Naive B cell (primary cell): ENCODE measurements around the gene P2RX1. TPM values are rescaled to one million over a fixed set of nuclear protein-coding genes. Genes with fewer than 3 reads are reported as not detected.

Experiments
- ATAC-seq, 2 donors: fragments of 150-1000 bp; cut with Tn5 transposase; 2 replicates each; pipeline ENCODE4 v1.10.0; 2021; ENCODE audit warnings: low read depth in 2 of 2, mild to moderate bottlenecking in 2 of 2, moderate library complexity in 2 of 2
- DNase-seq: peaks from one replicate; pipeline ENCODE4 v3.0.0; 2022
- H3K27ac Mint-ChIP-seq, 6 donors: one replicate each; pipeline ENCODE4 v1.8.0; 2020 to 2022; ENCODE audit warnings: mild to moderate bottlenecking in 6 of 6, mixed read lengths in 6 of 6, moderate library complexity in 5 of 6, inconsistent platforms in 2 of 6
- H3K27me3 Mint-ChIP-seq, 3 donors: one replicate each; pipeline ENCODE4 v1.8.0; 2021 to 2022; ENCODE audit warnings: mixed read lengths in 3 of 3, mild to moderate bottlenecking in 1 of 3
- H3K36me3 Mint-ChIP-seq, 2 donors: one replicate each; pipeline ENCODE4 v1.8.0; 2020 to 2022; ENCODE audit warnings: mixed read lengths in 2 of 2, inconsistent platforms in 1 of 2, mild to moderate bottlenecking in 1 of 2
- H3K4me1 Mint-ChIP-seq, 3 donors: one replicate each; pipeline ENCODE4 v1.8.0; 2020 to 2022; ENCODE audit warnings: mixed read lengths in 3 of 3, inconsistent platforms in 1 of 3, mild to moderate bottlenecking in 1 of 3, moderate library complexity in 1 of 3
- H3K4me3 Mint-ChIP-seq, 8 donors: one replicate each; pipeline ENCODE4 v1.8.0; 2020 to 2022; ENCODE audit warnings: mild to moderate bottlenecking in 8 of 8, mixed read lengths in 8 of 8, moderate library complexity in 8 of 8, inconsistent platforms in 2 of 8
- H3K9me3 Mint-ChIP-seq, 7 donors: one replicate each; pipeline ENCODE4 v1.8.0; 2020 to 2022; ENCODE audit warnings: mixed read lengths in 7 of 7, mild to moderate bottlenecking in 5 of 7, inconsistent platforms in 2 of 7, moderate library complexity in 1 of 7
- polyA plus RNA-seq, 6 donors: library from polyadenylated mRNA; unstranded; fragments of 300-500 nt; fragmentation: Illumina TruSeq; gene quantifications; one replicate each; pipeline ENCODE4 v1.2.3, GENCODE V29; 2021; ENCODE audit warnings: low read depth in 6 of 6

Gene P2RX1
- polyA plus RNA-seq, 6 donors from 2014 or later, result 2.3 to 20.2 (median 15.1) TPM

DNA sequence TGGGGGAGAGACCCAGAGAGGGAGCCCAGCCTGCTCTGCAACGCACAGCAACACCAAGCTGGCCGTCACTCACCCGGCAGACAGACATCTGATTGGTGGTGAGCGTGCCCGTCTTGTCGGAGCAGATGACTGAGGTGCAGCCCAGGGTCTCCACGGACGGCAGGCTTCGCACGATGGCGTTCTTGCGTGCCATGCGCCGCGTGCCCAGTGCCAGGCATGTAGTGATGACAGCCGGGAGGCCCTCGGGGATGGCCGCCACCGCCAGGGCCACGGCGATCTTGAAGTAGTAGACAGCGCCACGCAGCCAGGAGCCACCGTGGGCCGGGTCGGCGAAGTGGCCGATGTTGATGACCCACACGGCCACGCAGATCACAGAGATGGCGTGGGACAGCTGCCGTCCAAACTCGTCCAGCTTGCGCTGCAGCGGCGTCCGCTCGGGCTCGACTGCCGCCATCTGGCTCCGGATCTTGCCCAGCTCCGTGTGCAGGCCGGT lies 31.1 kb upstream of the P2RX1 start:
- H3K36me3 Mint-ChIP-seq, result peaks cover 4 to 23% of the 10 kb centered on the region in 2 donors

GRCh38 chr17:3946711-3947235 lies 30.5 kb upstream of the P2RX1 start:
- Mint-ChIP-seq H3K4me1 (peaks cover 0 to 15% (median 10%) of the 10 kb centered on the region in 3 donors), H3K36me3 (peaks cover 4 to 23% of the 10 kb centered on the region in 2 donors), H3K27me3 (no peaks in the 10 kb centered on the region), H3K4me3 (no peak overlapping the region), H3K27ac (peak overlapping the region in 2 of 6 donors; percentile 6 to 54), H3K9me3 (peaks cover 0 to 1% (median 0%) of the 10 kb centered on the region in 7 donors)
- ATAC-seq, result no peak
- no peak for DNase-seq

More for the DNA sequence above, 31.1 kb upstream of the P2RX1 start:
- peaks cover 0 to 1% (median 0%) of the 10 kb centered on the region in 7 donors for H3K9me3 Mint-ChIP-seq
- peaks cover 0 to 15% (median 13%) of the 10 kb centered on the region in 3 donors for H3K4me1 Mint-ChIP-seq
- H3K27me3 Mint-ChIP-seq, result no peaks in the 10 kb centered on the region
- no peak overlapping the region for H3K4me3 Mint-ChIP-seq
- ATAC-seq (no peak), DNase-seq (no peak)
- peak overlapping the region in 2 of 6 donors; percentile 50 to 53 for H3K27ac Mint-ChIP-seq

DNA sequence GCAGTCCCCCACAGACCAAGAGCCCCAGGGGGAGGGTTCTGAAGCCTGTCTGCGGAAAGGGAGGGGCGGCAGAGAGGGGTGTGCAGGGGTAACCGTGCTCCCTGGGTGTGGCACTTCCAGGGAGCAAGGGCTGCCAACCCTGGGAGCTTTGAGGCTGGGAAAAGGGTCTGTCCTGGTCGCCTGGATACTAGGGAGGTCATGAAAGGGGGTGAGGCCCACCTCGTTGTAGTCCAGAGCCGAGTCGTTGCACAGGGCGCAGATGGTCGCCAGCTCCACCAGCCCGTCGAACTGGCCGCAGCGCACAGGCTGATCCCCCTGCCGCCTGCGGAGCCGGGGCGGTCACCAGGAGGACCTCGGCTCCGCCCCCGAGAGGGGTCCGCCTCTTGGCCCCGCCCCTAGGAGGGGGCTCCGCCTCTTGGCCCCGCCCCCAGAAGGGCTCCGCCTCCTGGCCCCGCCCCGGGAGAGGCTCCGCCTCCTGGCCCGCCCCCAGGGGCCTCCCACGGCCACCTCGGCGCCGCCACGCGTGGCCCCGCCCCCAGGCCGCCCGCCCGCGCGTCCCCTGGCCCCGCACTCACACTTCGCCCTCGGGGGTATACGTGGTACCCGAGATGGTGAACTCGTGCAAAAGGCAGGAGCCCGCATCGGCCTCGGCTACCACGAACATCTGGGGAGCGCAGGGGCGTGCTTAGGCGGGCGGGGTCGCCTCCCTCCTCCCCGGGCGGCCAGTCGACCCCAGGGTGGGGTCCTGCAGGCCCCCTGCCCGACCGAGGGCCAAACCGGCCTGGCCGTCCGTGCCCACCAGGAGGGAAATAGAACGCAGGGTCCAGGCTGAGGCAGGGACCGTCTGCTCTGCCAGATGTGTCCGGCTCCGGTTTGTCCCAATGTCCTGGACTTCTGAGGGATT lies 28.5 kb upstream of the P2RX1 start:
- Mint-ChIP-seq H3K27ac (peak overlapping the region in 2 of 6 donors; percentile 32 to 52), H3K36me3 (peaks cover 9 to 23% of the 10 kb centered on the region in 2 donors), H3K4me3 (no peak overlapping the region), H3K9me3 (peaks cover 0 to 1% (median 0%) of the 10 kb centered on the region in 7 donors), H3K4me1 (peaks cover 0 to 15% (median 10%) of the 10 kb centered on the region in 3 donors), H3K27me3 (no peaks in the 10 kb centered on the region)
- DNase-seq (peak; percentile 47), ATAC-seq (peak; percentile 87)

DNA sequence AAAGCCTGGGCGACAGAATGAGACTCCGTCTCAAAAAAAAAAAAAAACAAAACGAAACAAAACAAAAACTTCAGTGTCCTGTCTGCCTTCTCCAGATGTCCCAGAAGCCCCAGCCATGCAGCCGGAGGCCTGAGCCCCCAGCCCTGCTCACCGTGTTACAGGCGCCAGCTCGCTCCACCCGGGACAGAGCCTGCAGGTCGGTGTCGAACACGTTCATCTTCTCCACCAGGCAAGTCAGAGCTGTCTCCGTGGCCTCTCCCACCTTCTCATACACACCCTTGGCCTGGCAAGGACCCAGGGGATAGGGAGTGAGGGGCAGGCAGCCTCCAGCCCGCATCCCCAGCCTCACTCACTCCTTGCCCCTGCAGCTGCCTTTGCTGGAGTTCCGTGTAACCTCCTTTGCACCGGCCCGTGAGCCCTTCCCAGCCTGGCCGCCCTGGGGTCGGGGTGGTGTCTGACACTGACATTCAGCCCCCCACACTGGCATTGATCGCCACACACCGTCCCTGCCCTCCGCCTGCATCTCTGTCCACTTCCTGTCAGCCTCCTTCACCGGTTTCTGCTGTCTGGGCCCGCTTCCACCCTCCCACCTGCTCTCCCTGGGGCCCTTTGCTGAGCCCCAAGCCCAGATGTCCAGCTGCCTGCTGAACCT lies 27.1 kb upstream of the P2RX1 start:
- H3K4me3 Mint-ChIP-seq, result no peak overlapping the region
- peaks cover 11 to 23% of the 10 kb centered on the region in 2 donors for H3K36me3 Mint-ChIP-seq
- H3K9me3 Mint-ChIP-seq, result peaks cover 0 to 1% (median 0%) of the 10 kb centered on the region in 7 donors

DNA sequence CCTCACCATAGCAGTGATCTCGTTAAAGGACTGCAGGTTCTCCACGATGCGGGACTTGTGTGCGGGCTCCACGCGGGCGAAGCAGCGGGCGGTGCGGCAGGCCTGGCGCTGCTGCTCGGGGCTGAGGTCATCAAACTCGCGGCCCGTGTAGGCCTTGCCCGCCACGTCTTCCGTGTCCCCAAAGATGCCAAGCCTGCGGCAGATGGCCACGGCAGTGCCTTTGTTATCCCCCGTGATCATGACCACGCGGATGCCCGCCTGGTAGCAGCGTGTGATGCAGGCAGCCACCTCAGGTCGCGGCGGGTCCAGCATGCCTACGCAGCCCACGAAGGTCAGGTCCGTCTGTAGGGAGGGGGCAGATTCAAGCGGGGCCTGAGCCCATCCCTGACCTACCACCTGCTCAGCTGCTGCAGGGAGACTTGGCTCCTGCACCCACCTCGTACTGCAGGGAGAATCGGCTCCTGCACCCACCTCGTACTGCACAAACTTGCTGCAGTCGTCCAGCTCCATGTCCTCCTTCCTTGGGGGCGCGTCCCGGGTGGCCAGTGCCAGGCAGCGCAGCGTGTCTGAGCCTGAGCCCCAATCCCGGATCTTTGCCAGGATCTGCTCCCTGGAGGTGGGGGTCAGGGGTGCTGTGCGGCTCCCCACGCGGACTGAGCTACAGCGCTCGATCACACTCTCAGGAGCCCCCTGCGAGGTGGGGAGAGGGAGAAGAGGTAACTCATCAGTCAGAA lies 24.9 kb upstream of the P2RX1 start:
- ATAC-seq (no peak), DNase-seq (no peak)
- H3K27ac Mint-ChIP-seq, result no peak overlapping the region
- peaks cover 2 to 21% (median 20%) of the 10 kb centered on the region in 3 donors for H3K4me1 Mint-ChIP-seq
- peaks cover 0 to 1% (median 0%) of the 10 kb centered on the region in 7 donors for H3K9me3 Mint-ChIP-seq
- no peak overlapping the region for H3K4me3 Mint-ChIP-seq
- H3K36me3 Mint-ChIP-seq, result peaks cover 12 to 36% of the 10 kb centered on the region in 2 donors
- H3K27me3 Mint-ChIP-seq, result no peaks in the 10 kb centered on the region

More for the DNA sequence above, 27.1 kb upstream of the P2RX1 start:
- DNase-seq (no peak), ATAC-seq (no peak)
- Mint-ChIP-seq H3K27ac (peak overlapping the region in 3 of 6 donors; percentile 52 to 89 (median 70)), H3K4me1 (peaks cover 0 to 10% (median 9%) of the 10 kb centered on the region in 3 donors), H3K27me3 (no peaks in the 10 kb centered on the region)

DNA sequence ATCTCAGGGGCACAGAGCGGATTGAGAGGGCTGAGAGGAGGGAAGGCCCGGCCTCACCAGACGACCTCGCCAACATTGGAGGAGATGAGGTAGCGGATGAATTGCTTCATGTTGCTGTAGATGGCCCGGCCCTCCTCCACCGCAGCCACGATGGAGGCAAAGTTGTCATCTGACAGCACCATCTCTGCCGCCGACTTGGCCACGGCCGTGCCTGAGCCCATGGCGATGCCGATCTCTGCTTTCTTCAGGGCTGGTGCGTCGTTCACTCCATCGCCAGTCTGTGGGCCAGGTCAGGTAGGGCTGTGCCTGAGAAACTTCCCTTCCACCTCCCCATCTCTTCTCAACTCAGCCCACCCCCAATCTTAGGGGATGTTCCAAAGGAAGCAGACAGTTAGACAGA lies 21.1 kb upstream of the P2RX1 start:
- H3K4me1 Mint-ChIP-seq, result peaks cover 2 to 12% (median 10%) of the 10 kb centered on the region in 3 donors
- no peak for ATAC-seq
- no peak for DNase-seq
- H3K9me3 Mint-ChIP-seq, result no peaks in the 10 kb centered on the region
- H3K4me3 Mint-ChIP-seq, result no peak overlapping the region
- no peaks in the 10 kb centered on the region for H3K27me3 Mint-ChIP-seq
- peaks cover 12 to 24% of the 10 kb centered on the region in 2 donors for H3K36me3 Mint-ChIP-seq
- H3K27ac Mint-ChIP-seq, result peak overlapping the region in 2 of 6 donors; percentile 24 to 31

GRCh38 chr17:3935825-3936355 lies 19.6 kb upstream of the P2RX1 start:
- Mint-ChIP-seq H3K4me3 (no peak overlapping the region), H3K36me3 (peaks cover 12 to 24% of the 10 kb centered on the region in 2 donors), H3K4me1 (peaks cover 2 to 12% (median 10%) of the 10 kb centered on the region in 3 donors), H3K27ac (peak overlapping the region in 4 of 6 donors; percentile 63 to 71 (median 68)), H3K27me3 (no peaks in the 10 kb centered on the region), H3K9me3 (no peaks in the 10 kb centered on the region)
- no peak for ATAC-seq
- no peak for DNase-seq

DNA sequence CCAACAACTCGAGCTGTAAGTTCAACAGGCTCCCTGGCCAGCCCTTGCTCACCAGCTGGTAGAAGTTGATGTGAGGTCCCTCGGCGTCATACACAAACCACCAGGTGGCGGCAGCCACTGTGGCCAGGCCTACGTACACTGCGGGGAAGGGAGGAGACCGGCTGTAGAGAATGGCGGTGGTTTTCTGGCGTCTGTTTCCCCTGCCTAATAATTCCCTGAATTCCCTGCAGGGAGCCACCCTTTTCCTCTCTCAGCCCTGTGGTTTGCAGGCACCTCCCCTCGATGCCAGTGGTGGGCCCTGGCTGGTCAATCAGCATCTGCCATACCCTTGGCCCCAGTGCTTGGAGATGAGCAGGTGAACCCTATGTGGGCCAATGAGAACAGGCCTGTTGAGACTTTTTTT lies 18.9 kb upstream of the P2RX1 start:
- H3K36me3 Mint-ChIP-seq, result peaks cover 11 to 24% of the 10 kb centered on the region in 2 donors
- no peaks in the 10 kb centered on the region for H3K27me3 Mint-ChIP-seq
- no peak overlapping the region for H3K4me3 Mint-ChIP-seq
- peaks cover 2 to 12% (median 10%) of the 10 kb centered on the region in 3 donors for H3K4me1 Mint-ChIP-seq
- H3K9me3 Mint-ChIP-seq, result no peaks in the 10 kb centered on the region
- ATAC-seq (peak; percentile 91 to 94), DNase-seq (peak; percentile 39)
- H3K27ac Mint-ChIP-seq, result peak overlapping the region in 5 of 6 donors; percentile 51 to 79 (median 67)

- Mint-ChIP-seq H3K4me3 (peak overlapping the region in 1 of 8 donors; percentile 61), H3K9me3 (no peaks in the 10 kb centered on the region), H3K27me3 (no peaks in the 10 kb centered on the region), H3K36me3 (peaks cover 0 to 9% of the 10 kb centered on the region in 2 donors), H3K4me1 (peaks cover 8 to 12% (median 11%) of the 10 kb centered on the region in 3 donors), H3K27ac (peak overlapping the region in 3 of 6 donors; percentile 6 to 80 (median 50))
- ATAC-seq, result no peak
- DNase-seq, result no peak
These were observed 13.5 kb upstream of the P2RX1 start for GRCh38 chr17:3929764-3930163.

- Mint-ChIP-seq H3K4me3 (no peak overlapping the region), H3K4me1 (peaks cover 8 to 12% (median 11%) of the 10 kb centered on the region in 3 donors), H3K36me3 (peaks cover 0 to 9% of the 10 kb centered on the region in 2 donors), H3K27me3 (no peaks in the 10 kb centered on the region), H3K9me3 (no peaks in the 10 kb centered on the region), H3K27ac (peak overlapping the region in 2 of 6 donors; percentile 72 to 80)
- DNase-seq (no peak), ATAC-seq (no peak)
These were observed 12.9 kb upstream of the P2RX1 start for GRCh38 chr17:3929181-3929580.

DNA sequence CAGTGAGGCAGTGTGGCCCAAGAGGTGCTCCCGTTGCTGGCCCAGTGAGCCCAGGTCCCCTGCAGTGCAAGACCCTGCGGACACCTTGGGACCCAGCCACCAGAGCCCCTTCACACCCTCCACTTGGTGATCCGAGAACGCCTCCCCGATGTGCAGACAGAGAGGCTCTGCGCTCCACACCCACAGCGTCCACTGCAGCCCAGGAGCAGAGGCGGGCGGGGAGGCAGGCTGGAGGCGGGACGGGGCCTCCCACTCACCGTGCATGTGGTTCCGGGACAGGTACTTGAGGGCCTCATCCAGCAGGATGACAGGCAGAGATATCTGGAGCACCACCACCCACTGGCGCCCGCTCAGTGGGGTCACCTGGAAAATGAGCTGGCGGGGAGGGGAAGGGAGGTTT lies 12.1 kb upstream of the P2RX1 start:
- DNase-seq (no peak), ATAC-seq (no peak)
- Mint-ChIP-seq H3K27me3 (no peaks in the 10 kb centered on the region), H3K4me1 (peaks cover 8 to 20% (median 14%) of the 10 kb centered on the region in 3 donors), H3K4me3 (no peak overlapping the region), H3K36me3 (peaks cover 0 to 9% of the 10 kb centered on the region in 2 donors), H3K9me3 (no peaks in the 10 kb centered on the region), H3K27ac (peak overlapping the region in 1 of 6 donors; percentile 92)

GRCh38 chr17:3927628-3928340 lies 11.5 kb upstream of the P2RX1 start:
- peaks cover 11 to 26% (median 16%) of the 10 kb centered on the region in 3 donors for H3K4me1 Mint-ChIP-seq
- peaks cover 0 to 9% of the 10 kb centered on the region in 2 donors for H3K36me3 Mint-ChIP-seq
- H3K4me3 Mint-ChIP-seq, result no peak overlapping the region
- ATAC-seq (no peak), DNase-seq (no peak)
- no peaks in the 10 kb centered on the region for H3K27me3 Mint-ChIP-seq
- peak overlapping the region in 4 of 6 donors; percentile 69 to 92 (median 74) for H3K27ac Mint-ChIP-seq
- H3K9me3 Mint-ChIP-seq, result no peaks in the 10 kb centered on the region
